Measurements from ENCODE around the gene MST1R.
"Not testable (repeated sequence)": the region's sequence is repeated elsewhere in the genome, so short reads cannot be mapped to it uniquely, and the experiment has no call there.

MST1R gene

DNA sequence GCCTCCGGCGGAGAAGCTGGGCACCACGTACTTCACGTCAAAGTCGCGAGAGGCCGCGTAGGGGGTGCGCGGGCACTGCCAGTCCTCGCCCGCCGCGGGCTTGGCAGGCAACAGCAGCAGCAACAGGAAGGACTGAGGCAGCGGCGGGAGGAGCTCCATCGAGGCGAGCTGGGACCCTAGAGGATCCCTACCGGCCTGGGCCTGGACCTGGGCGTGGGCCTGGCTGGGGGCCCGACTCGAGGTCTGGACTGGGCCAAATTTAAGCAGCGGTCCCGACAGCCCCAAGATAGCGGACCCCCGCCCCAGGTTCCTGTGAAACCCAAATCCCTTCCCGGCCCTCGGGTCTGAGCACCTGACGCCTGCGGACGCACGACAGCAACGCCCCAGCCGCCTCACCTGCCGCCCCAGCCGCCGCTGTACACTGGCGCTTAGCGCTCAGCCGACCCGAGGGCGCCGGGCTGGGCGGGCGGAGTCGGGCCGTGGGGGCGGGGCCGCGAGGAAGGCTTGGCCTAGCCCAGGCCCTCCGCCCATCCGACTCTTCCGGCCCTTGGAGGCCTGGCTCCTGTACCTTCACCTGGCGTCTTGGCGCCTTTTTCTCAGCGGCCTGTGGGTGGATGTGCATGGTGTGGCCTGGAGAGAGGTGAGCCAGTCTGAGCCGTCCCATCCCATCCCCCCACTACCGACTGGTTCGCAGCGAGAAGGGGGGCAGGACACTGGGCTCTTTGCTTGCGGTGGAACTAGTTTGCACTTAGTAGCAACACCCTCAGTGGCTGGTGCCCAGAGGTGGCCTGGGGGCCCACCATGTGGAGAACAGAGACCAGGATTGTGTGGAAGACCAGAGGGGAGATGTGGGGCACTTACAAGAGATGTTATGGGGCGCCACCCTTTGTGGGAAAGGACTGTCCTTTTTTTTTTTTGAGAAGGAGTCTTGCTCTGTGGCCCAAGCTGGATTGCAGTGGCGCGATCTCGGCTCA, at the start of gene MST1R:
Gene MST1R, minus strand, starts transcription at position 423 of the 974 bp plus-strand sequence. Its CDS starts 264 bp downstream, at position 159.
- DNase-seq (ENCODE audit: low read depth in 3 of 3, low spot score in 1 of 3) = peak; percentile 35 to 74 (median 64)

DNA sequence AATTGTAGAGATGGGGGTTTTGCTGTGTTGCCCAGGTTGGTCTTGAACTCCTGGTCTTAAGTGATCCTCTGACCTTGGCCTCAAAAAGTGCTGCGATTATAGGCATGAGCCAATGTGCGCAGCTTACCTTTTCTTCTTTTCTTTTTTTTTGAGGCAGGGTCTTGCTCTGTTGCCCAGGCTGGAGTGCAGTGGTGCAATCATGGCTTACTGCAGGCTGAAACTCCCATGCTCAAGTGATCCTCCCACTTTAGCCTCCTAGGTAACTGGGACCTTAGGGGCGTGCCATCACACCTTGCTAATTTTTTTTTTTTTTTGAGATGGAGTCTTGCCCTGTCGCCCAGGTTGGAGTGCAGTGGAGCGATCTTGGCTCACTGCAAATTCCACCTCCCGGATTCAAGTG, 49.3 kb upstream of the MST1R start:
- no peak for DNase-seq (ENCODE audit: low read depth in 3 of 3, low spot score in 1 of 3)

DNA sequence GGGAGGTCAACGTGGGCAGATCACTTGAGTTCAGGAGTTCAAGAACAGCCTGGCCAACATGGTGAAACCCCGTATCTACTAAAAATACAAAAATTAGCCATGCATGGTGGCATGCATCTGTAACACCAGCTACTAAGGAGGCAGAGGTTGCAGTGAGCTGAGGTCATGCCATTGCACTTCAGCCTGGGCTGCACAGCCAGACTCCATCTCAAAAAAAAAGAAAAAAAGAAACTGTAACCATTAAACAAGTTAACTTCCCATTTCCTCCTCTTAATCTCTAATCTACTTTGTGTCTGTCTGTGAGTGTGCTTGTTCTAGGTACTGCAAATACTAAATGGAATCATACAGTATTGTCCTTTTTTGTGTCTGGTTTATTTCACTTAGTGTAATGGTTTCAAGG, 39.0 kb upstream of the MST1R start:
- DNase-seq (ENCODE audit: low read depth in 3 of 3, low spot score in 1 of 3) = no peak

DNA sequence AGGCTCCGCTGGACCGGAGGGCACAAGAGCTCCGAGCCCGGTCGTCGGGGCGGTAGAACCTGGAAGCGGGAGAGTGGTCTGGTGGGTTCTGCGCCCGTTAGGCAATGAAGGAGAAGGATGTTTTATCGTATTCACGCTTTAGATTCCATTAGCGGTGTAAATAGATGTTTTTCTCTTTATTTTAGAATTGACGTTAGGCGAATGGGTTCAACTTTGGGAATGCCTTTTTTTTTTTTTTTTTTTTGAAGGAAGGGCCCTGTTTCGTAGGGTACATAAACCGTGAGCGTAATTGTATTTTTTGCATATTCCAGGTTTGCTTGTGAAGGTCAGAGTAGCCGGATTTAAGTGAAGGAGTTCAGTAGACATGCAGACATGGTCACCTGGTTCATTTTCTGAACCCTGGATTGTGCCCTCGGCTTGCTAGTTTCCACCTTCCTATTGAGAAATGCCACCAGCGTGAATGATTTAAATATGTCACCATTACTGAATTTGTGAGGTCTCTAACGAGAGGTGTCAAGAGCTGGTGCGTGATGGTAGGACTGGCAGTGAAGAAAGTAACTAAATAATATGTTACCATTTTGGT, 37.1 kb upstream of the MST1R start:
- DNase-seq (ENCODE audit: low read depth in 3 of 3, low spot score in 1 of 3) = no peak

DNA sequence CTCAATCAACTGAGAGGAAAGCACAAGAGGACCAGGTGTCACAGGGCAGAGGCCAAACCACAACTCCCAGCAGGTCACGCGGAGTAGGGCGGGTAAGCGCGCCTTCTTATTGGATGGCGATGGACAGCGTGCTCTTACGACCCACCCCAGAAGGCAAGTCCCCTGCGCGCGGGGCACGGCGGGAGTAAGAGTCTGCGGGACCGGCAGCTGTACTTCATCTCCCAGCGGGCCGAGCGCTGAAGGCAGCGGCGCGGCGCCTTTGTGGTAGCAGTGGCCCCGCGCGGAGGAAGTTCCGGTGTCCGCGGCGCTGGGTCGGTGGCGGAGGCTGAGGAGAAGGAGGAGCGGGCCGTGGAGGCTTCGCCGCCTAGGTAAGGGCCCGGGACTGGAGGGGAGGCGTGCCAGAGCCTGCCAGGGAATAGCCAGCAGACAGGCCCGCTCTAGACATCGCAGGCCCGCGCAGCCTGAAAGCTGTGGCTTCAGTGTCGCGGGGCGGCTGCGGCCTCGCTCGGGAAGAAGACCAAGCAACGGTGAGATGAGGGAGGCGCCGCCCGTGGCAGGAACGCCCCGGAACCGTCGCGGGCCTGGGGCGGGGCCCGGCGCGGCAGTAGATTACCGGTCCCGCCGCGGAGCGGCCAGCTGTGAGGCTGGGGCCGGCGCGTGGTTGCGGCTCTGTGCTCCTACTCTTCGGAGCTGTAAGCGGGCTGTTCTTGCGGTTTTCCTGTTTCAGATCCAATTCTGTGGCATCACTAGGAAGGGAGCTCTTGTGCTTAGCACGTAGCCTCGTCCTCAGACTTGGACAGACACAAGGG, 36.4 kb upstream of the MST1R start, which contains the start of gene RBM6:
Gene RBM6, plus strand, starts transcription at position 293 of the 809 bp plus-strand sequence. CDS start 22,492 bp downstream, outside the sequence.
- DNase-seq (ENCODE audit: low read depth in 3 of 3, low spot score in 1 of 3) = peak; percentile 81 to 86 (median 84)

DNA sequence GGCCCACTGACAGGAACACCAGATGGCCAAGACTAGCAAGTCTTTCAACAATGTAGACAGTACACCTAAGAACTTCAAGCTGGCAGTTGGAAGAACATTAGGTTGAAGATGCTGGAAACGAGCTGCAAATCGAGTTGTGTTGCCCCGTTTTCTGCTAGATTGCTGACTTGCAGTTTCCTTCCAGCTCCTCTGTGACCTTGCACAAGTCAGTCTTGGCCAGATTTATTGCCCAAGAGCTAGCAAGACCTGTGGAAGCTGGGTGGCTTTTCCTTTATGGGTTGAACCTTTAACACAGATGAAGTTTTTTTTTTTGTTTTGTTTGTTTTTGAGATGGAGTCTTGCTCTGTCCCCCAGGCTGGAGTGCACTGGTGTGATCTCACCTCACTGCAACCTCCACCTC, 33.4 kb upstream of the MST1R start:
- no peak for DNase-seq (ENCODE audit: low read depth in 3 of 3, low spot score in 1 of 3)

DNA sequence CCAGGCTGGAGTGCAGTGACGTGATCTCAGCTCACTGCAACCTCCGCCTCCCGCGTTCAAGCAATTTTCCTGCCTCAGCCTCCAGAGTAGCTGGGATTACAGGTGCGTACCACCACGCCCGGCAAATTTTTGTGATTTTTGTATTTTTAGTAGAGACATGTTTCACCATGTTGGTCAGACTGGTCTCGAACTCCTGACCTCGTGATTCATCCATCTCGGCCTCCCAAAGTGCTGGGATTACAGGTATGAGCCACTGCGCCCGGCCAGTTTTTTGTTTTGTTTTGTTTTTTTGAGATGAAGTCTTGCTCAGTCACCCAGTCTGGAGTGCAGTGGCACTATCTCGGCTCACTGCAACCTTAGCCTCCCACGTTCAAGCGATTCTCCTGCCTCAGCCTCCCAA, 28.6 kb upstream of the MST1R start:
- not testable (repeated sequence) for DNase-seq (ENCODE audit: low read depth in 3 of 3, low spot score in 1 of 3)

DNA sequence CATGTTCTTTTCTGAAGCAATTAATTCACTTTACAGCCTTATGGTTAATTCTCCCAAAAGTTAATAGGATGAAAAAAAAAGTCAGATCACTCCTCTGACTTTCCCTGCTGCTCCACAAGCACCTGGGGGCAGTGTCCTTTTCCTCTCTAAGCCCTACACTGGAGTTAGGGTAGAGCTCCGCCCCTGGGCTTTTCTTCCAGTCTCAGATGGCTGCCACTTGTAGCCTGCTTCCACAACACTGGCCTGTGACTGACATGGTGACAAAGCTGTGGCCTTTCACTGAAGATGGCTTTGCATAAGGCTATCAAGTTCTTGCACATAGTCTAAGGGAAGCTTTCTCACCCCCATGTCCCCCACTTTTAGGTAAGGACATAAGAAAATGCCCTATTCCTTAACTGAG, 27.2 kb upstream of the MST1R start:
- DNase-seq (ENCODE audit: low read depth in 3 of 3, low spot score in 1 of 3) = no peak

DNA sequence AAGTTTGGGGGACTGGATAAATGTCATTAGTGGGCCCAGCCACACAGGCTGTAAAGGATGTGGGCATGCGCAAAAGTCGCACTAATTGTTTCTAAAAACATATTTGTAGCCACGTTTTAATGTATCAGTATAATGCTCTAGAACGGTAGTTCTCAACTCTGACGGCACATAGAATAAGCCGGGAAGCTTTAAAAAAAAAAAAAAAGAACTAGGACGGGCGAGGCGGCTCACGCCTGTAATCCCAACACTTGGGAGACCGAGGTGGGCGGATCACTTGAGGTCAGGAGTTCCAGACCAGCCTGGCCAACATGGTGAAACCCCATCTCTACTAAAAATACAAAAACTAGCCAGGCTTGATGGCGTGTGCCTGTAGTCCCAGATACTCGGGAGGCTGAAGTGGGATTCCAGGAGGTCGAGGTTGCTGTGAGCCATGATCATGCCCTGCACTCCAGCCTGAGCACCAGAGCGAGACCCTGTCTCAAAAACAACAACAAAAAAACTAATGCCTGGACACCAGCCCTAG, 26.6 kb upstream of the MST1R start:
- DNase-seq (ENCODE audit: low read depth in 3 of 3, low spot score in 1 of 3) = no peak

DNA sequence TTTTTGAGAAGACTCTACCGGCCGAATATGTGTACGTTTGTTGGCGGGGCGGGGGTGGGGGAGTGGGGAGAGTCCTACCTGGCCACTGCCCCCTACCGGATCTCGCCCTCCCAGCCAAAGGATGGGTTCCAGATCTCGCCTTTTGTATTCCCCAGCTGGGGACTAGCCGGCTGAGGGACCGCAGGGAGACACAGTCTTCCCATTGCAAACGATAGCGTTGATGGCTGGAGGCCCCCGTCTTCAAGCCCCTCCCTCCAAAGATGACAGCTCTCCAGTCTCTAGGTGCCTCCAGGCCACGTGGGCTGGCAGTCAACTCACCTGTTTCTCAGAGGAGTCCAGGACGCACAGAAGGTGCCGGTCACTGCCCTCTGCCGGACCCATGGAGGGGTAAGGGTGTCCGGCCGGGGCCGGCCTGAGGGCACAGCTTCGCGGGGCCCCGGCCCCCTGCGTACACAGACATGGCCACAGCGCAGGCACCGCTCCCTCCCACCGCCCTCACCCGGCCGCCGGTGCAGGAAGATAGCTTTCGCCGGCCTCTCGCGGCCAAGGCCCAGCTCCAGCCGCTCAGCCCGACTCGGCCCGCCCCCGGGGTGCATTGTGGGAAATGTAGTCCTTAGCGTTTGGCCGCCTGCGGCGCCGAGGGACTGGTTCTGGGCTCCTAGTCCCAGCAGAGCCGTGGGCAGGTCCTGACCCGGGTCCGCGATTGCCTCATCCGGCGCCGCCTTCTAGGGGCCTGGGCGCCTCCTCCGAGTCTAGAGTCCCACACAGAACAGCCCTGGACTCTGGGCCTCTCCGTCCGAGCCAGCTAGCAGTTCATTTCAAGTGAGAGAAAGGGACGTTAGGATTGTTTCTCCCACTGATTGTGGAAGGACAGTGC, 25.9 kb upstream of the MST1R start, which contains the start of gene MON1A:
Gene MON1A, minus strand, starts transcription at position 521 of the 877 bp plus-strand sequence. CDS start 16,465 bp downstream, outside the sequence.
- DNase-seq (ENCODE audit: low read depth in 3 of 3, low spot score in 1 of 3) = peak; percentile 47 to 83 (median 65)

DNA sequence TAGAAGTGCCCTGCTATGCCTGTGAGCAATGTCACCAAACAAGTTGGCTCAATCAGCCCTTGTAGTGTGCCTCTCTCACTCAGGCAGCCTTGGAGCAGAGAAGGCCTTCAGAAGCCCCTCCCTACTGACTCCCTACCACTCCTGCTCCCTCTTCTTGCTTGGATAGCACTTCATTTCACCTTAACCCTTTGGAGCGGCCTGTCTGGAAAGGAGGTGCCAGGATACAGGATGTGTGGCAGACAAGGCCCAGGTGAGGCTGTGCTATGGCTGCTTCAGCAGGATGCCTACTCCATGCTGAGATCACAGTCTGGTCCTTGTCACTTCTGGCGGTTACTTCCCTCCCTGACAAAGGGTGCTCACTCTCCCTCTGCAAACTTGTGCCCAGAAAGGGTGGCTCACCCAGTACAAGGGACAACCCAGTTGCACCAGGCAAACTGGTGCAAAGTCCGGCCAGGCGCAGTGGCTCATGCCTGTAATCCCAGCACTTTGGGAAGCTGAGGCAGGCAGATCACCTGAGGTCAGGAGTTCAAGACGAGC, 24.9 kb upstream of the MST1R start:
- DNase-seq (ENCODE audit: low read depth in 3 of 3, low spot score in 1 of 3) = no peak

DNA sequence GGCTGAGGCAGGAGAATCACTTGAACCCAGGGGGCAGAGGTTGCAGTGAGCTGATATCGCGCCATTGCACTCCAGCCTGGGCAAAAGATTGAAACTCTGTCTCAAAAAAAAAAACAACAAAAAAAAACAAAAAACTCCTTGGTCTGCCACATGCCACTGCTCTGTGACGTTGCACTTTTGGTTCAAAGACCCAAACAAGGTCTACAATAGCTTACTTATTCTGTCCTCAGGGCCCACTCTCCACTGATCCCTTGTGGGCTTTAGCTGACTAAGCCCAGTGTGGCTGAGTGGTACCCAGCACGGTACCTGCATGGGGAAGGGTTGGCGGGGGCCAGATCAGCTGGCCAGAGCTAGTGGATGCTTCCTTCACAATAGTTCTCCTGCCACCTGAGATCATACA, 24.1 kb upstream of the MST1R start:
- DNase-seq (ENCODE audit: low read depth in 3 of 3, low spot score in 1 of 3) = no peak

DNA sequence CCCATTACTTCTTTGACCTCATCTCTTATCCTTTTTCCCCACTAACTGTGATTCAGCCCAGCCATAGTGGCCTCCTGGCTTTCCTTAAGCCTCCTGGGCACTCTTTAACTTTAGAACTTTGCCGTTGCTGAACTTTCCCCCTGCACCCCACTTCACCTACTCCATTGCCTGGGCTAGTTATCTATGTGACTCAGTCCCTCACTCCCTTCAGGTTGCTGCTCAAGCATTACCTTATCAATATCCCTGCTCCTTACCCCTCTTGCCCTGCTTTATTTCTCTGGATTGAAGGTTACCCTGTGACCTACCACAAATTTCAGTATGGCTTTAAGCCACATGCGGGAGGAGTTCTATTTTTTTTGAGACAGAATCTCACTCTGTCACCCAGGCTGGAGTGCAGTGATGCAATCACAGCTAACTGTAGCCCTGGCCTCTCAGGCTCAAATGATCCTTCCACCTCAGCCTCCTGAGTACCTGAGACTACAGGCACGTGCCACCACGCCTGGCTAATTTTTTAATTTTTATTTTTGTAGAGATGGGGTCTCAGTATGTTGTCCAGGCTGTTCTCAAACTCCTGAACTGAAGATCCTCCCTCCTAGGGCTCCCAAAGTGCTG, 22.6 kb upstream of the MST1R start:
- no peak for DNase-seq (ENCODE audit: low read depth in 3 of 3, low spot score in 1 of 3)

DNA sequence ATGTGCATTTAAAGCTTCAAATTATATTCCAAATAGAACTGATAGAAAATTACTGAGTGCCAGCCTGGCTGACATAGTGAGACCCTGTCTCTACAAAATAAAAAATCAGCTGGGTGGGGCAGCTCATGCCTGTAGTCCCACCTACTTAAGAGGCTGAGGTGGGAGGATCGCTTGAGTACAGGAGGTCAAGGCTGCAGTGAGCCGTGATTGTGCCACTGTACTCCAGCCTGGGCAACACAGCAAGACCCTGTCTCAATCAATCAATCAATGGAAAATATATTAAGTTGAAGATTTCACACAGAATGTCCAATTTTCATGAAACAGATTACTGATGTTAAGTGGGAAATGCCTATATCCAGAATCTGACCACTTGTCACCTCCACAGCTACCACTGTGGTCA, 21.8 kb upstream of the MST1R start:
- DNase-seq (ENCODE audit: low read depth in 3 of 3, low spot score in 1 of 3) = no peak

DNA sequence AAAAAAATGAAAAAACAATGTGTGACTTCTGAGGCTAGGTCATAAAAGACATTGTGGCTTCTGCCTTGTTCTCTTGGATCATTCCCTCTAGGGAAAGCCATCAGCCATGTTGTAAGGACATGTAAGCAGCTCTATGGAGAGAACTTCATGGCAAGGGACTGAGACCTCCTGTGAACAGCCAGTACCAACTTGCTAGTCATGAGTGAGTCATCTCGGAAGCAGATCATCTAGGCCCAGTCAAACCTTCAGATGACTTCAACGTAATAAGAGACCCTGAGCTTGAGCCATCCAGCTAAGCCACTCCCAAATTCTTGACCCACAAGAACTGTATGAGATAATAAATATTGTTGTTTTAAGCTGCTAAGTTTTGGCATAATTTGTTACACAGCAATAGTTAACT, 21.0 kb upstream of the MST1R start:
- DNase-seq (ENCODE audit: low read depth in 3 of 3, low spot score in 1 of 3) = no peak

DNA sequence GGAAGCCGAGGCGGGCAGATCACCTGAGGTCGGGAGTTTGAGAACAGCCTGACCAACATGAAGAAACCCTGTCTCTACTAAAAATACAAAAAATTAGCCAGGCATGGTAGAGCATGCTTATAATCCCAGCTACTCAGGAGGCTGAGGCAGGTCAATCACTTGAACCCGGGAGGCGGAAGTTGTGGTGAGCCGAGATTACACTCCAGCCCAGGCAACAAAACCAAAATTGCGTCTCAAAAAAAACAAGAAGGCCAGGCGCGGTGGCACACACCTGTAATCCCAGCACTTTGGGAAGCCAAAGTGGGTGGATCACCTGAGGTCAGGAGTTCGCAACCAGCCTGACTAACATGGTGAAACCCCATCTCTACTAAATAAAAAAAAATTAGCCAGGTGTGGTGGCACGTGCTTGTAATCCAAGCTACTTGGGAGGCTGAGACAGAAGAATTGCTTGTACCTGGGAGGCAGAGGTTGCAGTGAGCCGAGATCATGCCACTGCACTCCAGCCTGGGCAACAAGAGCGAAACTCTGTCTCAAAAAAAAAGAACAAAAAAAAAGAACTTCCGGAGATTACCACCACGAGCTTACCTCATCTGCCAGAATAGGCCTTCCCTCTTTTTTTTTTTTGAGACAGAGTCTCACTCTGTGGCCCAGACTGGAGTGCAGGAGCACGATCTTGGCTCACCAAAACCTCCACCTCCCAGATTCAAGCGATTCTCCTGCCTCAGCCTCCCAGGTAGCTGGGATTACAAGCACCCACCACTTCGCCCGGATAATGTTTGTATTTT, 14.3 kb upstream of the MST1R start:
- DNase-seq (ENCODE audit: low read depth in 3 of 3, low spot score in 1 of 3) = not testable (repeated sequence)

DNA sequence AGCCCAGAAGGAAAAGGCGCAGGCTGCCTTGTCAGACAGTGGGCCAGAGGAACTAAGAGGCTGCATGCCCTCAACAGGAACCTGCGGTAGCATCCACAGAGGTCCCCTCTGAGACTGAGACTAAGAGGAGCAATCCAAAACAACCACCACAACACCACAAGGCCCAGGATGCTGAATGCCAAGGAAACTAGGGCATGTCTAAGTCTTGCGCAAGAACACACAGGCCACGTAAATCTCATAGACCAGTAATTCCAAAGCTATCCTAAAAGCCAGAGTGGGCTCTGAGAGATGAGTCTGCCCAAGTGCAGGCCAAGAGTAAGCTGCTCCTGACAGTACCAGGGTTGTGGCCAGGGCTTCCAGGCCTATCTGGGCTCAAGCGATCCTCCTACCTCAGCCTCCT, 13.0 kb upstream of the MST1R start:
- DNase-seq (ENCODE audit: low read depth in 3 of 3, low spot score in 1 of 3) = no peak

DNA sequence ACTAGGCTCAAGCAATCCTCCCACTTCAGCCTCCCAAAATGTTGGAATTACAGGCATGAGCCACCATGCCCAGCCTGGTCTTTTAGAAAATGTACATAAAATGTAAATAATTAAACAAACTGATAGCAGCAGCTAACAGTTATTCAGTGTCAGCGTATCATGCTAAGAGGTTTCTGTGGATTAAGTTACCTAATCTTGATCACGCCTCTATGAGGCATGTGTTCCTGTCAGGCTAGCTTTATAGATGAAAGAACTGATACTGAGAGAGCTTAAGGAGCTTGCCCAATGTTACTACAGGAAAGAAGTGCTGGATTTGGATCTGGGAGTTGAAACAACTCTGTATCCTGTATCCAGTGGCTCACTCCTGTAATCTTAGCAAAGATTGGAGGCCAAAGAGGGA, 11.2 kb upstream of the MST1R start:
- DNase-seq (ENCODE audit: low read depth in 3 of 3, low spot score in 1 of 3) = no peak

DNA sequence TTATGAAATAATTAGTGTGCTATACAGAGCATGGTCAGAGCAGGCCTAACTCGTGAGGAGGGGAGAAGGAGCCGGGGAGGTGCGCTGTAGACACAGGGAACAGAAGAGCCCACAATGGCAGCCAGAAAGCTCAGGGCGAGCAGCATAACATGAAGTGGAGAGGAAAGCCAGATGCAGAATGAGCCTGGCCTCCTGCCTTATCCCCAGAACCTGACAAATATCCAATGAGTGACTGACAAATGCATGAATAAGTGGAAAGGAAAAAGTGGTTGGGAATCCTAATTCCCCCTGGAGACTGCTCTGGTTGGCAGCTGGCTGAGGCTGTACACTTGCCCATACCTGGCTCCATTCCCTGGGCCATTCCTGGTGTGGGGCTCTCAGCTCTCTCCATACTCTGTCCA, 9.2 kb upstream of the MST1R start:
- no peak for DNase-seq (ENCODE audit: low read depth in 3 of 3, low spot score in 1 of 3)
